Cardiac fibroblast (primary cell): ENCODE measurements around the gene HLTF.
A peak's percentile ranks its signal among the peaks of the same experiment; 100 is the strongest.

Experiments
- DNase-seq, 2 donors: peaks; one replicate each; pipeline versions ENCODE4 v3.0.0 to v3.0.0-alpha.2; 2010; ENCODE audit warnings: low read depth in 2 of 2
- H3K4me3 ChIP-seq, 2 donors: replicated peaks in 1 of 2; 1 replicate in 1 of 2; 2 replicates in 1 of 2; pipeline ENCODE4 v1.5.1; 2011; ENCODE audit warnings: low read depth in 2 of 2, low read length in 2 of 2, mild to moderate bottlenecking in 2 of 2, moderate library complexity in 1 of 2
- TF ChIP-seq, protein P1 (sequence below): IDR thresholded peaks from one replicate; pipeline ENCODE4 v1.5.1; 2011; ENCODE audit warnings: low read depth, mild to moderate bottlenecking, low read length, inconsistent platforms

The HLTF gene

DNA sequence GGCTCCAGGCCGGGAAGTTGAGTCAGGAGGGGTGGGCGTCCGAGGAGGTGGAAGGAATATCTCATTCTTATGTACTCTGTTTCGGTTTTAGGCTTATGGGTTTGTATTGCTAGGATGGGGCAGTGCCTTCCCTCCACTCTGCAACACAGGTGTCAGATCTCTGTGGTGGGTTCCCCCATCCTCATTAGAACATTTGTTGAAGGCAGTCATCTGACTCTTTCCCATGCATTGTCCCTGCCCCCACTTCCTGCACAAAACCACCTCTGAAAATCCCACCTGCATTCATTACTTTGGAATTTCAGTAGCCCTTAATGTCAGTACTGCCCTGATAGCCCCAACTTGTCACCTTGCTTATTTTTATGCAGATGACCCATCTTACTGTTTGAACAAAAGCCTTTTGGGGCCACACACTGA, 65.5 kb downstream of the HLTF start:
- TF ChIP-seq, protein P1, sequence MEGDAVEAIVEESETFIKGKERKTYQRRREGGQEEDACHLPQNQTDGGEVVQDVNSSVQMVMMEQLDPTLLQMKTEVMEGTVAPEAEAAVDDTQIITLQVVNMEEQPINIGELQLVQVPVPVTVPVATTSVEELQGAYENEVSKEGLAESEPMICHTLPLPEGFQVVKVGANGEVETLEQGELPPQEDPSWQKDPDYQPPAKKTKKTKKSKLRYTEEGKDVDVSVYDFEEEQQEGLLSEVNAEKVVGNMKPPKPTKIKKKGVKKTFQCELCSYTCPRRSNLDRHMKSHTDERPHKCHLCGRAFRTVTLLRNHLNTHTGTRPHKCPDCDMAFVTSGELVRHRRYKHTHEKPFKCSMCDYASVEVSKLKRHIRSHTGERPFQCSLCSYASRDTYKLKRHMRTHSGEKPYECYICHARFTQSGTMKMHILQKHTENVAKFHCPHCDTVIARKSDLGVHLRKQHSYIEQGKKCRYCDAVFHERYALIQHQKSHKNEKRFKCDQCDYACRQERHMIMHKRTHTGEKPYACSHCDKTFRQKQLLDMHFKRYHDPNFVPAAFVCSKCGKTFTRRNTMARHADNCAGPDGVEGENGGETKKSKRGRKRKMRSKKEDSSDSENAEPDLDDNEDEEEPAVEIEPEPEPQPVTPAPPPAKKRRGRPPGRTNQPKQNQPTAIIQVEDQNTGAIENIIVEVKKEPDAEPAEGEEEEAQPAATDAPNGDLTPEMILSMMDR: no peak
- DNase-seq: no peak
- H3K4me3 ChIP-seq: no peak overlapping the region

DNA sequence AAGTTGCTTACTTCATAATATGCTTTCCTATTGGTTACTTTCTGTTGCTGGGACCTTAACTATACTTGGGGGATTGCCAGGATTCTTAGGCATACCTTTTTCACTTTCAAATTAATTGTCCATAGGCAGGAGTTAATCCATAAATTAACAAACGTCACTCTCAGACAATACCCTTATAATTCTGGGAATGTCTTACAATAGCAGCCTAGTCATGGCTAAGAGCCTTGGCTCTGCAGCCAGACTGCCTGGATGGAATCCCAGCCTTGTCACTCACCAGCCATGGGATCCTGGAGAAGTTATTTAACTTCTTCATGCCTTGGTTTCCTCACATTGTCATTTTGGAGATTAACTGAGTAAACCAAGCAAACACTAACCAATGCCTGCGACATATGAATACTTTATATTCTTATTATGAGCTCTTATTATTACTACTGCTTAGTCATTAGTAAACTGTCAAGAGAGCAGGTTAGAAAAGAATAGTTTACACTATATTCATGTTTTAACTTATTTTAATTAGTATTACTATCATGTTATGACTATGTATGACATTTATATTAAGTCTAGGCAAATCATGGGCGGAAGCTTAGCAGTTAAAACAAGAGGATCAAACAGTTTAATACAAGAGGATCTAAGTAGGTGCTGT, 66.0 kb downstream of the HLTF start:
- TF ChIP-seq, protein P1: no peak
- DNase-seq: peak in 1 of 2 donors; percentile 67
- H3K4me3 ChIP-seq: no peak overlapping the region

DNA sequence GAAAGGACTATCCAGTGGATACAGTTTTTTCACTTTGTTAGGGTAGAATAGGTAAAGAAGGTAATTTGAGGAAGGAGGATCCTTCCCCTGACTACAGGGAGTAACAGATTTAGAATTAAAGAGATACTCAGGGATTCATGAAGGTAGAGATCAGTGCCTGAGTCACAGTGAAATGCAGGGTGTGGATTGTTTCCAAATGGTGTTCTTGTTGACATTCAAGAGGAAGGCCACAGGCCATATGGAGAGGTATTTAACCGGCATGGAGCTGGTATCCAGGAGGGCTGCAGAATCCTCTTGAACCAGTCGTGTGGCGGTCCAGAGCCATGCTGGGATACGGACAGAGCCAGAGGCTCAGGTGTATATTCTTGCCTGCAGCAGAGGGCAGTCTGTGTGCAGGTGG, 66.8 kb downstream of the HLTF start:
- no peak overlapping the region for H3K4me3 ChIP-seq
- TF ChIP-seq, protein P1: no peak
- DNase-seq: no peak

DNA sequence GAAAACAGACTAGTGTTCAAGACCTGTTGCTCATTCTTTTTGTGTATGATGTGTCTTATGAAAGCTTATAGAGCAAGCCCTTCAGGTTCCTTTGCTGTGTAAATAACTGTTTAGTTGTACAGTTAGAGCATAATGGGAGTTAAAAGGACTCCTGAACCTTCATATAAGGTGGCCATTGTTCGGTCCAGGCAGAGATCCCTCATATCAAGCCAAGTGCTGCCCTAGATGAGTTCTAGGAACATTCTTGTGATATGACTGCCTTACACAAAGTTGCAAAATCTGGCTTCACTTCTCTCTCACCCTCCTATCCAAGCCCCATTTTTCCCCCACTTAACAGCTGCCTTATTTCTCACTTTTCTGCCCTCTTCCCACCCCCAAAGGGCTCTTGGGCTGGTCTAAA, 68.1 kb downstream of the HLTF start:
- TF ChIP-seq, protein P1: no peak
- no peak overlapping the region for H3K4me3 ChIP-seq
- DNase-seq: peak; percentile 64 to 72

DNA sequence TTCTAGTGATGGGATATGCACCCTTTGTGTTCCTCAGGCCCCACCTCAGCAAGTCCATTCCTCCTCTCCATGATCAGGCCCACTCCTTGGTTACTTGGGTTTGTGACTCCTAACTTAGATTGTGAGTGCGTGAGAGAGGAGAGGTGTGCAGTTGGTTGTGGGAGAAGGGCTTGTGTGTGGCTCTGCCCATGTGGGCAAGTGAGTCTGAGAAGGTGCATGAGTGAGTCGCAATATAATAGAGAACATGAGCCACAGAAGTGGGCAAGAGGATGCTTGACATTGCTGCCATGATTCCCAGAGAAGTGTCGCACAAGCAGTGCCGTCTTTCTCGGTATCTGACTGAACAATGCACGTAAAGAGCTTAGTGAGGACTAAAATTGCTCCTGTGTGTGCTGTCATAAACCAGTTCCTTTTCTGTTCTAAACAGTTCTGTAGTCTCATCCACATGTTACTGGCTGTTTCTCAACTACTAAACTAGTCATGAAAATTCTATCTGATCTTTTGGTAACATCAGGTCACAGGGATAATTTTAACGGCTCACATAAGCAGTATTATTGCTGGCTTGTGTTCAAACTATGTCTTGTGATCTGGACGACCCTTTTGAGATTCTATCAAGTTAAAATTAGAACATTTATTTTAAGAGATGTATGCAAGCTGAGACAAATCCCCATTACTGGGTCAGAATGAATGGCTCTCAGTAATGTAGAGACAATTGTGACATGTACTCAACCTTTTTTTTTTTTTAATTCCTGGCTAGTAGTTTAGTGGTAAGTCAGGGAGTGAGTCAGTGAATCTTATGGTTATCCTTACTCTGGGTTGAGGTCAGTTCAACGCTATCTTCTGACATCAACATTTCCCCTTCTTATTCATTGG, 69.4 kb downstream of the HLTF start:
- H3K4me3 ChIP-seq: no peak overlapping the region
- peak; percentile 79 to 97 for DNase-seq
- TF ChIP-seq, protein P1: no peak

DNA sequence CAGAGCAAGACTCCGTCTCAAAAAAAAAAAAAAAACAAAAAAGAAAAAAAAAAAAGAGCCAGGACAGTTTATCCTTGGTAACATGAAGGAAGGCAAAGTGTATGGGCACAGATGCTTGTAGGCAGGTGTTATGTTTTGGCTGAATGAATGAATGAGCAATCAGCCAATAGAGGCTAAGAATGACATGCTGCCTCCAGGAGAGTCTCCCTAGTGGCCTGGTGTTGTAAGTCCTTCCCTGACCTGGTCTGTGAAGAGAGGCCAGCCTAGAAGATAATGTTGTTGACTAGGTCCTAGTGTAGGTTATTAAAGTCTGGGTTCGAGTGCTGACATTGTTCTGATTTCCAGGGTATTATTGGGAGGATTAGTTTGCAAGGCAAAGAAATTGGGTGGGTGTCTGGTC, 70.1 kb downstream of the HLTF start:
- TF ChIP-seq, protein P1: peak; percentile 14
- DNase-seq: no peak

More for the DNA sequence above, 70.1 kb downstream of the HLTF start:
- no peak overlapping the region for H3K4me3 ChIP-seq
